Measurements from ENCODE around the gene POLR2L.

Gene POLR2L

GRCh38 chr11:826836-827145 lies 15.5 kb downstream of the POLR2L start:
- DNase-seq (ENCODE audit: low read depth in 3 of 3) = no peak

GRCh38 chr11:826227-826621 lies 16.1 kb downstream of the POLR2L start:
- no peak for DNase-seq (ENCODE audit: low read depth in 3 of 3)

GRCh38 chr11:825366-826226 lies 16.7 kb downstream of the POLR2L start:
- DNase-seq (ENCODE audit: low read depth in 3 of 3) = no peak

GRCh38 chr11:824942-825341 lies 17.4 kb downstream of the POLR2L start:
- no peak for DNase-seq (ENCODE audit: low read depth in 3 of 3)

GRCh38 chr11:824292-824880 lies 17.9 kb downstream of the POLR2L start:
- no peak for DNase-seq (ENCODE audit: low read depth in 3 of 3)

- DNase-seq (ENCODE audit: low read depth in 3 of 3) = no peak
These were observed 18.7 kb downstream of the POLR2L start for GRCh38 chr11:823441-824291.

GRCh38 chr11:821512-822371 lies 20.6 kb downstream of the POLR2L start:
- no peak for DNase-seq (ENCODE audit: low read depth in 3 of 3)

GRCh38 chr11:820655-821511 lies 21.4 kb downstream of the POLR2L start:
- DNase-seq (ENCODE audit: low read depth in 3 of 3) = no peak

GRCh38 chr11:819943-820649 lies 22.2 kb downstream of the POLR2L start:
- DNase-seq (ENCODE audit: low read depth in 3 of 3) = peak; percentile 77 to 88 (median 82)

GRCh38 chr11:819129-819931 lies 23.0 kb downstream of the POLR2L start:
- peak; percentile 87 to 92 (median 88) for DNase-seq (ENCODE audit: low read depth in 3 of 3)

- no peak for DNase-seq (ENCODE audit: low read depth in 3 of 3)
These were observed 23.8 kb downstream of the POLR2L start, which contains the start of gene PNPLA2 for GRCh38 chr11:818396-819128. PNPLA2 (plus strand) TSS chr11:818914; CDS start chr11:819719, 805 bp downstream.

GRCh38 chr11:816433-816779 lies 25.9 kb downstream of the POLR2L start:
- DNase-seq (ENCODE audit: low read depth in 3 of 3) = no peak

- DNase-seq (ENCODE audit: low read depth in 3 of 3) = no peak
These were observed 26.5 kb downstream of the POLR2L start for GRCh38 chr11:815675-816432.

GRCh38 chr11:813456-814096 lies 28.8 kb downstream of the POLR2L start:
- DNase-seq (ENCODE audit: low read depth in 3 of 3) = no peak

- no peak for DNase-seq (ENCODE audit: low read depth in 3 of 3)
These were observed 29.3 kb downstream of the POLR2L start for GRCh38 chr11:813072-813455.

- no peak for DNase-seq (ENCODE audit: low read depth in 3 of 3)
These were observed 29.9 kb downstream of the POLR2L start for GRCh38 chr11:812390-812789.

Data from stimulated activated CD4-positive, alpha-beta T cell treated with anti-CD3 and anti-CD28 coated beads, TNF-alpha, amount 100 ng/mL, for 4 hours (primary cell).